ENCODE results near the gene TEX44.
"Not testable (repeated sequence)": the region's sequence is repeated elsewhere in the genome, so short reads cannot be mapped to it uniquely, and the experiment has no call there.

TEX44 gene

GRCh38 chr2:231571661-231572191 lies 20.9 kb upstream of the TEX44 start:
- no peak for DNase-seq (ENCODE audit: low read depth)

GRCh38 chr2:231573096-231573495 lies 19.6 kb upstream of the TEX44 start:
- DNase-seq (ENCODE audit: low read depth) = no peak

GRCh38 chr2:231573698-231574421 lies 18.8 kb upstream of the TEX44 start:
- no peak for DNase-seq (ENCODE audit: low read depth)

GRCh38 chr2:231575612-231576256 lies 16.9 kb upstream of the TEX44 start:
- DNase-seq (ENCODE audit: low read depth) = no peak

GRCh38 chr2:231576465-231576864 lies 16.2 kb upstream of the TEX44 start:
- no peak for DNase-seq (ENCODE audit: low read depth)

- not testable (repeated sequence) for DNase-seq (ENCODE audit: low read depth)
Observed at GRCh38 chr2:231578655-231579054, 14.0 kb upstream of the TEX44 start.

- no peak for DNase-seq (ENCODE audit: low read depth)
Observed at GRCh38 chr2:231579560-231579959, 13.1 kb upstream of the TEX44 start.

- DNase-seq (ENCODE audit: low read depth) = no peak
Observed at GRCh38 chr2:231581328-231581727, 11.3 kb upstream of the TEX44 start.

GRCh38 chr2:231583982-231584381 lies 8.7 kb upstream of the TEX44 start:
- no peak for DNase-seq (ENCODE audit: low read depth)

GRCh38 chr2:231587744-231588143 lies 4.9 kb upstream of the TEX44 start:
- not testable (repeated sequence) for DNase-seq (ENCODE audit: low read depth)

GRCh38 chr2:231589656-231590055 lies 3.0 kb upstream of the TEX44 start:
- DNase-seq (ENCODE audit: low read depth) = no peak

GRCh38 chr2:231590614-231591013 lies 2.0 kb upstream of the TEX44 start:
- no peak for DNase-seq (ENCODE audit: low read depth)

- DNase-seq (ENCODE audit: low read depth) = no peak
Observed at GRCh38 chr2:231593666-231594065, 1.0 kb downstream of the TEX44 start.

GRCh38 chr2:231597014-231597611 lies 4.4 kb downstream of the TEX44 start:
- no peak for DNase-seq (ENCODE audit: low read depth)

- no peak for DNase-seq (ENCODE audit: low read depth)
Observed at GRCh38 chr2:231597627-231598026, 5.0 kb downstream of the TEX44 start.

GRCh38 chr2:231600619-231601355 lies 8.1 kb downstream of the TEX44 start:
- no peak for DNase-seq (ENCODE audit: low read depth)

- DNase-seq (ENCODE audit: low read depth) = peak; percentile 68
Observed at GRCh38 chr2:231601356-231602229, 8.9 kb downstream of the TEX44 start.

GRCh38 chr2:231602859-231603467 lies 10.3 kb downstream of the TEX44 start:
- DNase-seq (ENCODE audit: low read depth) = no peak

GRCh38 chr2:231604101-231604684 lies 11.5 kb downstream of the TEX44 start:
- no peak for DNase-seq (ENCODE audit: low read depth)

All from activated T-helper 9 cell treated with anti-CD3 and anti-CD28 coated beads, Interleukin-2, amount 50 U/mL, for 16 hours (primary cell).